Fibroblast of lung (primary cell): ENCODE data around the gene IGSF21.

Experiments used
- CTCF ChIP-seq, 2 donors: IDR thresholded peaks in 1 of 2; conservative IDR thresholded peaks in 1 of 2; 1 replicate in 1 of 2; 2 replicates in 1 of 2; pipeline ENCODE4 v1.5.1; 2011 to 2012; ENCODE audit warnings: low read length in 2 of 2, control low read depth in 1 of 2, inconsistent platforms in 1 of 2, low read depth in 1 of 2, mild to moderate bottlenecking in 1 of 2
- EZH2 ChIP-seq: IDR thresholded peaks from 2 replicates; pipeline ENCODE4 v1.5.1; 2012; ENCODE audit warnings: low read length, control low read depth, mild to moderate bottlenecking; ENCODE audit errors: missing control alignments

DNA sequence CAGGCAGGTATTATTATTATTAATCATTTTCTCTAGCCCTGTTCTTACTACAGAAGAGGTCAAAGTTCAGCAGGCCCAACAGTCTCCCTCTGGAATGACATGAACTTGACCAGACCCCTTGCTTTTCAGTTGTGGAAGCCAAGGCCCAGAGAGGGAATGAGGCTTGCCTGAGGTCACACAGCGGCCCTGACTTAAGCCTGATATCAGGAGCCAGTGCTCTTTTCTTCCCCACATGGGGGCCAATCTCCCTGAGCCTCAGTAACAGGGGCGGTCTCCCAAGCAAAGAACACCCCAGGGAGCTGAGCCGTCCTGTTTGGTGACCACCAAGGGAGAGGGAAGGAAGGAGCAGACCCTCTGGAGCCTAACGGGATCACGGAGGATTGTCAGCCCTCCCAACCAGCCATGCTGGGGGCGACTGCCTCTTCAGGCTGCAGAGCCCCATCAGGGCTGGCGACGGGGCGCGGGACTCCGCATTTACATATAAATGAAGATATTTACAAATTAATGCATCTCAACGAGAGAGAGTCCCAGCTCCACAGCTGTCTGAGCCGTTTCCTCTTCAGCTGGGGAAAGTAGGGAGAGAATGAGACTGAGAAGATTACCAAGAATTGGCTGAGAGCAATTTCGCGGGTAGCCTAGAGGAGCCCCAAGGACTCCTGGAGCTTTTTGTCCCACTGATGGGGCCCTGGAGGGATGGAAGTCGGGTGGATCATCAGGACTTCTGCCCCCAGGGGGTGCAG is 187.0 kb downstream of the IGSF21 start:
- TF ChIP-seq CTCF (conservative IDR thresholded peaks at IDR 0.05 in 1 of 2, IDR thresholded peaks at IDR 0.05 in 1 of 2; ENCODE audit: low read depth in 1 of 2, low read length in 2 of 2): no peak
- TF ChIP-seq EZH2: no peak
